Uterus (tissue), 4 donors: ENCODE data around the gene MTMR12. TPM values are rescaled to one million over a fixed set of nuclear protein-coding genes. Genes with fewer than 3 reads are reported as not detected.

ENCODE experiments used
- DNase-seq, 2 donors: peaks; one replicate each; pipeline ENCODE4 v3.0.0-alpha.2; 2019 to 2020
- H3K27ac ChIP-seq, 2 donors: fragments of 200-600 bp; sonication (generic); 1 replicate in 1 of 2; 2 replicates in 1 of 2; pipeline ENCODE4 v1.5.1; 2016 to 2018
- H3K27me3 ChIP-seq, 2 donors: fragments of 200-600 bp; sonication (generic); one replicate each; pipeline ENCODE4 v1.5.1; 2018 to 2019; ENCODE audit warnings: control low read depth in 1 of 2
- H3K36me3 ChIP-seq, 2 donors: fragments of 200-600 bp; sonication (generic); one replicate each; pipeline ENCODE4 v1.5.1; 2019; ENCODE audit warnings: control low read depth in 1 of 2
- H3K4me1 ChIP-seq, 2 donors: fragments of 200-600 bp; sonication (generic); one replicate each; pipeline ENCODE4 v1.5.1; 2018 to 2019; ENCODE audit warnings: control low read depth in 1 of 2
- H3K4me3 ChIP-seq, 2 donors: fragments of 200-600 bp; sonication (generic); 1 replicate in 1 of 2; 2 replicates in 1 of 2; pipeline ENCODE4 v1.5.1; 2018 to 2019; ENCODE audit warnings: mild to moderate bottlenecking in 1 of 2
- H3K9me3 ChIP-seq, 2 donors: fragments of 200-600 bp; sonication (generic); one replicate each; pipeline ENCODE4 v1.5.1; 2019; ENCODE audit warnings: control low read depth in 1 of 2
- CTCF ChIP-seq, 4 experiments: fragments of 200-600 bp in 2 of 4; fragments of 450-650 bp in 2 of 4; sonication (generic) in 2 of 4; IDR thresholded peaks; one replicate each; pipeline ENCODE4 v1.5.1; 2016 to 2019; ENCODE audit warnings: antibody characterized with exemption in 4 of 4, mild to moderate bottlenecking in 2 of 4, moderate library complexity in 1 of 4
- POLR2A ChIP-seq, 2 donors: fragments of 450-650 bp; IDR thresholded peaks; one replicate each; pipeline ENCODE4 v1.6.1; 2016; ENCODE audit warnings: antibody characterized with exemption in 2 of 2, mild to moderate bottlenecking in 1 of 2, moderate library complexity in 1 of 2
- intact Hi-C: fragments of 100-400 bp; cut with DNase I; formaldehyde crosslinking; loops from one replicate; pipeline ENCODE4 v1.15.1; 2023; ENCODE audit warnings: low total_unique reads
- total RNA-seq, 4 donors: library from RNA; depleted of rRNA in 3 of 4; stranded (reverse); fragments of >200 nt in 3 of 4; gene quantifications; one replicate each; pipeline versions ENCODE4 v1.1.0 to v1.2.4, GENCODE V29; 2014 to 2023
- donor health status: DM: yes; HTN: yes; CAD: no.

MTMR12 gene
- total RNA-seq, 4 donors from 2014 or later: 37.6 to 96.6 (median 54.6) TPM

GRCh38 chr5:32261198-32261597 is 51.5 kb downstream of the MTMR12 start:
- Histone ChIP-seq H3K27ac (peak overlapping the region; percentile 58 to 77), H3K9me3 (no peaks in the 10 kb centered on the region), H3K4me3 (no peak overlapping the region), H3K4me1 (no peaks in the 10 kb centered on the region), H3K27me3 (no peaks in the 10 kb centered on the region), H3K36me3 (no peaks in the 10 kb centered on the region)
- intact Hi-C loops: no loop called here
- TF ChIP-seq CTCF (IDR thresholded peaks at IDR 0.05) (no peak), POLR2A (IDR thresholded peaks at IDR 0.05) (no peak)
- no peak for DNase-seq

- intact Hi-C loops: no loop called here
- H3K27me3 ChIP-seq: no peaks in the 10 kb centered on the region
- H3K4me3 ChIP-seq: no peak overlapping the region
- H3K9me3 ChIP-seq: no peaks in the 10 kb centered on the region
- H3K27ac ChIP-seq: peak overlapping the region in 1 of 2 donors; percentile 22
- TF ChIP-seq CTCF (IDR thresholded peaks at IDR 0.05) (no peak), POLR2A (IDR thresholded peaks at IDR 0.05) (no peak)
- no peaks in the 10 kb centered on the region for H3K4me1 ChIP-seq
- no peaks in the 10 kb centered on the region for H3K36me3 ChIP-seq
- no peak for DNase-seq
Observed at GRCh38 chr5:32259033-32259432, 53.7 kb downstream of the MTMR12 start.

- Histone ChIP-seq H3K4me3 (no peak overlapping the region), H3K27ac (peak overlapping the region in 1 of 2 donors; percentile 22), H3K4me1 (no peaks in the 10 kb centered on the region), H3K36me3 (no peaks in the 10 kb centered on the region), H3K27me3 (no peaks in the 10 kb centered on the region), H3K9me3 (no peaks in the 10 kb centered on the region)
- intact Hi-C loops: no loop called here
- no peak for TF ChIP-seq POLR2A (IDR thresholded peaks at IDR 0.05)
- TF ChIP-seq CTCF (IDR thresholded peaks at IDR 0.05): no peak
- DNase-seq: no peak
Observed at GRCh38 chr5:32258424-32258823, 54.3 kb downstream of the MTMR12 start.

- intact Hi-C loops: no loop called here
- TF ChIP-seq POLR2A (IDR thresholded peaks at IDR 0.05): no peak
- no peak for TF ChIP-seq CTCF (IDR thresholded peaks at IDR 0.05)
- no peak for DNase-seq
- no peak overlapping the region for H3K4me3 ChIP-seq
- H3K27me3 ChIP-seq: no peaks in the 10 kb centered on the region
- no peaks in the 10 kb centered on the region for H3K4me1 ChIP-seq
- H3K9me3 ChIP-seq: no peaks in the 10 kb centered on the region
- no peak overlapping the region for H3K27ac ChIP-seq
- H3K36me3 ChIP-seq: no peaks in the 10 kb centered on the region
Observed at GRCh38 chr5:32255540-32255900, 57.2 kb downstream of the MTMR12 start.

- H3K36me3 ChIP-seq: no peaks in the 10 kb centered on the region
- H3K9me3 ChIP-seq: no peaks in the 10 kb centered on the region
- no peak overlapping the region for H3K27ac ChIP-seq
- no peak for TF ChIP-seq CTCF (IDR thresholded peaks at IDR 0.05)
- TF ChIP-seq POLR2A (IDR thresholded peaks at IDR 0.05): no peak
- DNase-seq: no peak
- intact Hi-C loops: no loop called here
- no peaks in the 10 kb centered on the region for H3K27me3 ChIP-seq
- H3K4me3 ChIP-seq: no peak overlapping the region
- H3K4me1 ChIP-seq: no peaks in the 10 kb centered on the region
Observed at GRCh38 chr5:32254881-32255539, 57.7 kb downstream of the MTMR12 start.
